ENCODE data around the gene ITPA. TPM values are rescaled to one million over a fixed set of nuclear protein-coding genes. Genes with fewer than 3 reads are reported as not detected.

The ITPA gene
- total and polyA plus RNA-seq, 2 of the 13 experiments (the other 11 are each of a cell fraction or from before 2014, with no cell fraction given): 60.1 to 103 TPM

GRCh38 chr20:3248167-3248992 is 39.1 kb downstream of the ITPA start (continued):
- no peak for TF ChIP-seq HOMEZ (CRISPR knock-in tag; IDR thresholded peaks at IDR 0.05; ENCODE audit: low read depth)
- no peak for TF ChIP-seq ZNF567 (CRISPR knock-in tag; IDR thresholded peaks at IDR 0.05; ENCODE audit: borderline replicate concordance)
- peak; percentile 32; the same call in 1 of the 2 replicates for TF ChIP-seq GFI1 (CRISPR knock-in tag; IDR thresholded peaks at IDR 0.05; ENCODE audit: borderline replicate concordance)
- no peak for TF ChIP-seq SMARCC2 (IDR thresholded peaks at IDR 0.05)
- peak; percentile 27 for TF ChIP-seq RBM22 (optimal IDR thresholded peaks at IDR 0.05; ENCODE audit: low read length)
- TF ChIP-seq ZNF607 (CRISPR knock-in tag; IDR thresholded peaks at IDR 0.05; ENCODE audit: borderline replicate concordance): peak; percentile 37; the same call in 1 of the 2 replicates
- TF ChIP-seq ZFP90 (CRISPR knock-in tag; IDR thresholded peaks at IDR 0.05; ENCODE audit: borderline replicate concordance): no peak
- TF ChIP-seq HDAC2 (CRISPR knock-in tag; IDR thresholded peaks at IDR 0.05): peak; percentile 37; the same call in 1 of the 2 replicates
- TF ChIP-seq ZNF451 (CRISPR knock-in tag; IDR thresholded peaks at IDR 0.05): 0 out of 2 replicates have a peak, but pooled peaks have one; percentile 44
- TF ChIP-seq IKZF5 (CRISPR knock-in tag; IDR thresholded peaks at IDR 0.05): 0 out of 2 replicates have a peak, but pooled peaks have one; percentile 24
- no peak for TF ChIP-seq GATAD1 (CRISPR knock-in tag; IDR thresholded peaks at IDR 0.05)
- peak; percentile 24; the same call in 1 of the 2 replicates for TF ChIP-seq ZSCAN25 (CRISPR knock-in tag; IDR thresholded peaks at IDR 0.05)
- no peak for TF ChIP-seq CHD4 (IDR thresholded peaks at IDR 0.05; ENCODE audit: borderline replicate concordance, low read length)
- TF ChIP-seq ZNF619 (CRISPR knock-in tag; IDR thresholded peaks at IDR 0.05): no peak
- TF ChIP-seq ZNF557 (CRISPR knock-in tag; IDR thresholded peaks at IDR 0.05): no peak
- peak; percentile 44; the same call in 1 of the 2 replicates for TF ChIP-seq SALL1 (CRISPR knock-in tag; IDR thresholded peaks at IDR 0.05)
- TF ChIP-seq USF2 (IDR thresholded peaks at IDR 0.05; ENCODE audit: low read depth, low read length): no peak
- TF ChIP-seq USF2 (CRISPR knock-in tag; IDR thresholded peaks at IDR 0.05; ENCODE audit: borderline replicate concordance): no peak
- 0 out of 2 replicates have a peak, but pooled peaks have one; percentile 76 for TF ChIP-seq NCOA5 (CRISPR knock-in tag; IDR thresholded peaks at IDR 0.05)
- no peak for TF ChIP-seq KDM4B (CRISPR knock-in tag; IDR thresholded peaks at IDR 0.05)
- TF ChIP-seq RFX5 (IDR thresholded peaks at IDR 0.05; ENCODE audit: low read depth, low read length): no peak
- peak; percentile 67; the same call in 1 of the 2 replicates for TF ChIP-seq ZNF790 (CRISPR knock-in tag; IDR thresholded peaks at IDR 0.05; ENCODE audit: borderline replicate concordance)
- TF ChIP-seq RXRA (CRISPR knock-in tag; IDR thresholded peaks at IDR 0.05): no peak; the same call in 1 of the 2 replicates
- TF ChIP-seq MTA1 (CRISPR knock-in tag; IDR thresholded peaks at IDR 0.05; ENCODE audit: borderline replicate concordance): peak; percentile 65; the same call in 1 of the 2 replicates
- 0 out of 2 replicates have a peak, but pooled peaks have one; percentile 10 for TF ChIP-seq ZNF691 (CRISPR knock-in tag; IDR thresholded peaks at IDR 0.05; ENCODE audit: borderline replicate concordance, low read depth)

Measured in HepG2 (cell line).